C4-2B (cell line): Measurements from ENCODE around the gene TMEM178B.

Experiments
- ZFX ChIP-seq: fragments of 450-650 bp; IDR thresholded peaks from 2 replicates; pipeline ENCODE4 v1.6.1; 2017
- TF ChIP-seq, protein P1 (sequence below): fragments of 450-650 bp; conservative IDR thresholded peaks from 2 replicates; pipeline ENCODE4 v1.5.1; 2017; ENCODE audit warnings: mild to moderate bottlenecking

DNA sequence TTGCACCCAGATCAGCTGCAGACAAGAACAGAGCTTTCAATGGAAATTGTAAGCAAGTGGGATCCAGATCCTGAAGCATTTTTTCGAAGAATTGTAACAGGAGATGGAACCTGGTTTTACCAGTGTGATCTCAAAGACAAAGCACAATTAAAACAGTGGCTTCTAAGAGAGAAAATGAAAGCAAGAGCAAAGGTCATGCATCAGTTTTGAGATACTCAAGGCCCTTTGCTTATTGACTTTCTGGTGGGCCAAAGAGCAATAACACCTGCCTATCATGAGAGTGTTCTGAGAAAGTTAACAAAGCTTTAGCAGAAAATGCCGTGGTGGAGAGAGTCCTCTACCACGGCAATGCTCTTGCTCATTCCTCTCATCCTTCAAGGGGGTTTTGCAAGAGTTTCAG lies 194.8 kb downstream of the TMEM178B start:
- TF ChIP-seq, protein P1, sequence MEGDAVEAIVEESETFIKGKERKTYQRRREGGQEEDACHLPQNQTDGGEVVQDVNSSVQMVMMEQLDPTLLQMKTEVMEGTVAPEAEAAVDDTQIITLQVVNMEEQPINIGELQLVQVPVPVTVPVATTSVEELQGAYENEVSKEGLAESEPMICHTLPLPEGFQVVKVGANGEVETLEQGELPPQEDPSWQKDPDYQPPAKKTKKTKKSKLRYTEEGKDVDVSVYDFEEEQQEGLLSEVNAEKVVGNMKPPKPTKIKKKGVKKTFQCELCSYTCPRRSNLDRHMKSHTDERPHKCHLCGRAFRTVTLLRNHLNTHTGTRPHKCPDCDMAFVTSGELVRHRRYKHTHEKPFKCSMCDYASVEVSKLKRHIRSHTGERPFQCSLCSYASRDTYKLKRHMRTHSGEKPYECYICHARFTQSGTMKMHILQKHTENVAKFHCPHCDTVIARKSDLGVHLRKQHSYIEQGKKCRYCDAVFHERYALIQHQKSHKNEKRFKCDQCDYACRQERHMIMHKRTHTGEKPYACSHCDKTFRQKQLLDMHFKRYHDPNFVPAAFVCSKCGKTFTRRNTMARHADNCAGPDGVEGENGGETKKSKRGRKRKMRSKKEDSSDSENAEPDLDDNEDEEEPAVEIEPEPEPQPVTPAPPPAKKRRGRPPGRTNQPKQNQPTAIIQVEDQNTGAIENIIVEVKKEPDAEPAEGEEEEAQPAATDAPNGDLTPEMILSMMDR, result no peak
- TF ChIP-seq ZFX, result no peak
